ENCODE measurements around the gene NOL3.

The NOL3 gene

DNA sequence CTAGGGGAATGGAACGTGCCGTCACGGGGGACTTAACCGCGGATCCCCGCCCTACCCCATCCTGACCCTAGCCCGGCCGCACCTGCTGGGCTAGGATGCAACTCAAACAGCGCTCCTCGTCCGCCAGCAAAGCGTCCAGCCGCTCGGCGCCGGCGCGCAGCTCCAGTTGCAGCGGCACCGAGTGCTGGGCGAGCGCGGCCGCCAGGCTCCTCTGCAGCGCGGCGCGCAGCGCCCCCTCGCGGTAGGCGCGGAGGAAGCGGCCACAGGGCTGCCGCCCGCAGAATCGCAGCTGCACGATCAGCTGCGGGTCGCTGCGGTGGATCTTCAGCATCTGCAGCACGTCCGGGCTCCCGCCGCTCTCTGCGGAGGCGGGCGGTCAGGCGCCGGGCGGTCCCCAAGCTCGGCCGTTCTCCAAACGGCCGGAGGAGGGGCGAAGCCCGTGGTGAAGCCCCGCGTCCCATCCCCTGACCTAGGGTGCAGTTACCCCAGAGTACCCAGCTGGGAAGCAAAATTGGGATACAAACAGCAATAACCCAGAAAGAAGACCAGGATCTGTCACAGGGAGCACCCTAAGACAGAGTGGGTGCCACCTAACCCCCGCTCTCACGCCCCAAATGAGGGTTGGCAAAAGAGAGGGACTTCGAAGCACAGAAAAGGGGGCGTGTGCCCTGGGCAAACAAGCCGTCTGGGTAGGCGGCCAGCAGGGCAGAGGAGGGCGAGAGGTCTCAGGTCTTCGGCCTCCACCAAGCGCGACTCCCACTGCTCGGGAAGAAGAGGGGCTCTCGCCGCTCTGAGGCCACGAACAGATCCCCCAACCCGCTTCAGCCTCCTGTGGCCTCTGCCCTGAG is 14.8 kb upstream of the NOL3 start:
- peak; percentile 12 for DNase-seq

DNA sequence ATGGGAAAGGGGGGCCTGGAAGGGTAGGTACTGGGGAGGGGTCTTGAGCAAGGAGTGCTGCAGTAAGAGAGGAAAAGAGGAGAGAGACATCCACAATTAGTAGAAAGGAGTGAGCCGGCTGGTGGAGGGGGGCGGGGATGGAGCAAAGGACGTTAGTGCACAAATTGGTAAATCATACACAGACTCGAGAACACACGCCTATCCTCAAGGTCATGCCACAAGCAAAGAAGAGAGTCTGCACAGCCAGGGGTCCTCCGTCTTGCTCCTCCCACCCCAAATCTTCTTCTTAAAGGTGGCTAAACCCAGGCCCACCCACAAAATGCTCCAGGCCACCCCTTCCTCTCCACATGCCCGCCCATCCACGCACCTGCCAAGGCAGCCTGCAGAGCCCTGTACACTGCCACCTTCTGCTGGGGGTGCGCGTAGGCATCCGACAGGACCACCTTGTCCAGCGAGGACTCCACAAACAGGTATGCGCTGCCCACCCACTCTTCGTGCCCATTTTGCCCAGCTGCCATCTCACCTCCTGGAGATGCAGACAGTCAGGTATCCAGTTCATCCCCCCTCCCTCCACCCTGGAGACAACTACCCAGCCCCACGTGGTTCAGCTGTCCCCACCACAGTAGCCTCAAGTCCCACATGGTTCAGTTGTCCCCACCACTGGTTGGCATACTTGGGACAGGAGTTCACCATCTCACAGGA is 14.0 kb upstream of the NOL3 start:
- DNase-seq: no peak

DNA sequence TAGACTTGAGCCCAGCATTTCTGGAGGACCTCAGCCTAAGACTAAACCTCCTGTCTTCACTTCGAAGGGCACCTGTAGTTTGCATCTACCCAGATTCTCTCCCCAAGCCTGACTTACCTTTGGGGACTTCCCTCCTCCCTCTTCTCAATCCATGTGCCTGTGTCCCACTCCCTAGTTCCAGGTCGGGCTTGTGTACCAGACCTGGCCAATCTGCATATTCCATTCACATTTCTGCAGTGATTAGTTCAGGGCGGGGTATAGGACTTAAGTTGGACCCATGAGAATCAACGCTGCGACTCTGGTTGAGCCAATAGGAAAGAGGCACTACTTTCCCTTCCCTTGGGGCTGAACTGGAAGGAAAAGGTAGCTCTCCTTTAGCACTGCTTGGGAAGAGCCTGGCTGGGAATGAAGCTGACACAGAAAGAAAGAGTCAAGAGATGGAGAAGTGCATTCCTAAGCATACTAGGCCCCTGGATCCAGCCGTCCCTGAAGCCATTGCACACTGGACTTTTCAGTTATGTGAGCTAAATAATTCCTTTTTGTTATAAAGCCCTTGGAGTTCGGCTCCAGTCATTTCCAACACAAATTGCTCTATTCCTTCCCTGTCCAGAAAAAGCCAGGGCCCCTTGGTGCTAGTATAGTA is 13.1 kb upstream of the NOL3 start:
- DNase-seq: no peak

DNA sequence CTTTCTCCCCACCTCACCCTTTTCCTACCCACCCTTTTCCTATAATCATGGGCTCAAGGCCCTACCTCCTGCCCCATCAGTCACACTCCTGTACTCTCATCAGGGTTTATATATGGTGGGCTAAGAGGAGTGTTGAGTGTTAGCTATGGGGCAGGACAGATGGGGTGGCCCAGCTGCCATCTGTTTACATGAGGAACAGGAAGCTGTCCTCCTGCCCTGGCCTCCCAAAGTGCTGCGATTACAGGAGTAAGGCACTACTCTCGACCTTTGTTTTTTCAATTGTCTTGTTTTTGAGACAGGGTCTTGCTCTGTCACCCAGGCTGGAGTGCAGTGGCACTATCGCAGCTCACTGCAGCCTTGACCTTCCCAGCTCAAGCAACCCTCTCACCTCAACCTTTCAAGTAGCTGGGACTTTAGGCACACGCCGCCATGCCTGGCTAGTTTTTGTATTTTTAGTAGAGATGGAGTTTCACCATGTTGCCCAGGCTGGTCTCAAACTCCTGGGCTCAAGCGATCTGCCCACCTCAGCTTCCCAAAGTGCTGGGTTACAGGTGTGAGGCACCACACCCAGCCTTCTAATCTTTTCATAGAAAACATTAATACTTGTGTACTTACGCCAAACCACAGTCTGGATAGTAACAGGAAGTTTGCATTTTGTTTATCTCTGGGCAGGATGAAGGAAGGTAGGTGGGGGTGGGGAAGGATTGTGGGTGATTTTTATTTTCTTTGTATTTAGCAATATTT is 12.3 kb upstream of the NOL3 start:
- no peak for DNase-seq

DNA sequence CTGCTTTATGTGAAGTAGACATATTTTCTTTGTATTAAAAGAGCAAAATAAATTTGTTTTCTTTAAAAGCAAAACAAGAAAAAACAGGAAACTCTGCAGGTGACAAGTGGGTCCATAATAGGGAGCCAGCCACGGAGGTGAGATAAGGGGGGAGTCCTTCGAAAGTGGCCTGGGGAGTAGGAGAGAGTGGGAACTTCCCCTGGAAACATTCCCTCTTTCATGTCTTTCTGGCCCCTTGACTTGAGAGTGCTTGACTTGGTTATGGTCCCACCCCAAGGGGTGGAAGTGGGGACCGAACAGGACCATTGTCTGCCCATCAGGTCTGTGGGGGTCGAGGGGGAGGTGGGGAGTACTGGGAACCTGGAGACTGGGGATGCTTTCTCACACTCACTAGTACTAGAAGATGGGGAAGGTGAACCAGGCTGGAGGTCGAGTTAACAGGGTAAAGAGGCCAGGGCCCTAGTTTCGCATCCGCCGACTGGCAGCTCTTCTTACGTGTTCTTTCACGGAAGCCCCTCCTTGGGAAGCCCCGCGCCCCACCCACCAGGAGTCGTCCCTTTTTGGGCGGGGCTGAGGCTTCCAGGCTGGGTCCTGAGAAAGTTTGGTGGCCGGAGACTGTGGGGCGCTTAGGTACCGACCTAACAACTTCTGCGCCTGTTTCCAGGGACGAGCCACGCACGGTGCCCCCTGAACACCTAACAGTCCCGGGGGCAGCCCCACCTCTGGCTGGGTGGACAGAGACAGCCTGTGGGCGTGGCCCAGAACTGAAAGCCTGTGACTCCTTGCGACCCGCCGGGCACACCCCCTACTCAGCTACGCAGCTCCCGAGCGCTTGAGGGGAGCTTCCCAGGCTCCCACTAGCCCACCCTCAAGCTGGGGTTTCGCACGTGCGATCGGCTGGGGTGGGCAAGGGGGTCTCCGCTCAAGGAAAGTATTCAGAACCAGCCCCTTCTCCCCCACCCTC is 11.4 kb upstream of the NOL3 start:
- DNase-seq: no peak

DNA sequence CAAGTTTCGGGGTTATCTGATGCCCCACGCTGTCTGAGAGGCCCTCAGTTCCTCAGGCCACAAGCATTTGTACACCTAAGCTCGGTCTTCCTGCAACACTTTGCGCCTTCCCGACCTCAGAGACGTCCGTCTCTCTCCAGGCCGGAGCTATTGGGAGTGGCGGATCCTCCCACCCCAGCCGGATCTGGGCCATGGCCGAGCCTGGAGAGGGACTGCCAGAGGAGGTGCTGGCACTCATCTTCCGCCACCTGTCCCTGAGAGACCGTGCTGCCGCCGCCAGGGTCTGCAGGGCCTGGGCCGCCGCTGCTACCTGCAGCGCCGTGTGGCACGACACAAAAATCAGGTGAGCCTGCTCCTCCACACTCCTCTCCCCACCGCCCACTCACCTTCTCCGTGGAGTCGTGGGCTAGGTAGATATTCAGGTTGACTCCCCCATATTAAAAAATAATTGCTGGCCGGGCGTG is 8.7 kb upstream of the NOL3 start:
- no peak for DNase-seq

DNA sequence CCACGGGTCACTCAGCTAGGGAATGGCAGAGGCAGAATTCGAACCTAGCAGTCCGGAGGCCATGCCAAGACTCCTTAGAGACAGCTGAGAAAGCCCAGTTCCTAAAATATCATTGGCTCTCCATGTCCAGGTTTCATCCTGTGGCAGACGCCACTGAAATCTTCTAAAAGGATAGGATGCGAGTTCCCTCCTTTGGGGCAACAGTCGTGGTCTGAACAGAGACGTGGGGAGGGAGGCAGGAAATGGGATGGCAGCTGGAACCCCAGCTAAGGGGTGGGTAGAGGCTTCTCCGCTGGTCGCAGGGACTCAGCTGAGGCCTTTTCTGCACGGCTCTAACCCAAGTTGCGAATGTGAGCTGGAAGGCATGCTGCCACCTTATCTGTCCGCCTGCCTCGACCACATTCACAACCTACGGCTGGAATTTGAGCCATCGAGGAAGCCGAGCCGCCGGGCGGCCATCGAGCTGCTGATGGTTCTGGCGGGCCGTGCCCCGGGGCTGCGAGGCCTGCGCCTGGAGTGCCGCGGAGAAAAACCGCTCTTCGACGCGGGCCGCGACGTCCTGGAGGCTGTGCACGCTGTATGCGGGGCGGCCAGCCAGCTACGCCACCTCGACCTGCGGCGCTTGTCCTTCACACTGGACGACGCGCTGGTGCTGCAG is 7.7 kb upstream of the NOL3 start:
- DNase-seq: no peak

DNA sequence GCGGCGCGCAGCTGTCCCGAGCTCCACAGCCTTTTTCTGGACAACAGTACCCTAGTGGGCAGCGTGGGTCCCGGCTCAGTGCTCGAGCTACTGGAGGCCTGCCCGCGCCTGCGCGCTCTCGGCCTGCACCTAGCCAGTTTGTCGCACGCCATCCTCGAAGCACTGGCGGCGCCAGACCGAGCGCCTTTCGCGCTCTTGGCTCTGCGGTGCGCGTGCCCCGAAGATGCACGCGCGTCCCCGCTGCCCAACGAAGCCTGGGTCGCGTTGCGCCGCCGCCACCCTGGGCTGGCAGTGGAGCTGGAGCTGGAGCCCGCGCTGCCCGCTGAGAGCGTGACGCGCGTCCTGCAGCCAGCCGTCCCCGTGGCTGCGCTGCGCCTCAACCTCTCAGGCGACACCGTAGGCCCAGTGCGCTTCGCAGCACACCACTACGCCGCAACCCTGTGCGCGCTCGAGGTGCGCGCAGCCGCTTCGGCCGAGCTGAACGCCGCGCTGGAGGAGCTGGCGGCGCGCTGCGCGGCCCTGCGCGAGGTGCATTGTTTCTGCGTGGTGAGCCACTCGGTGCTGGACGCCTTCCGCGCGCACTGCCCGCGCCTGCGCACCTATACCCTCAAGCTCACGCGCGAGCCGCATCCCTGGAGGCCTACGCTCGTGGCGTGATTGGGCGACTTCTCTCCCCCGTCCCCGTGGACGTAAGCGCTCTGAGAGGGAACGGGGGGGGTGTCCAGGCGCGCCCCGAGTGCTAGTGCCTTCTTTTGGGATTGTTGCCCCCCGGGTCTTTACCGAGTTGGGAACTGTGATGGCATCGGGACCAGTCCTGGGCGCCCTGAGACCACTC is 7.0 kb upstream of the NOL3 start:
- DNase-seq: peak; percentile 39

DNA sequence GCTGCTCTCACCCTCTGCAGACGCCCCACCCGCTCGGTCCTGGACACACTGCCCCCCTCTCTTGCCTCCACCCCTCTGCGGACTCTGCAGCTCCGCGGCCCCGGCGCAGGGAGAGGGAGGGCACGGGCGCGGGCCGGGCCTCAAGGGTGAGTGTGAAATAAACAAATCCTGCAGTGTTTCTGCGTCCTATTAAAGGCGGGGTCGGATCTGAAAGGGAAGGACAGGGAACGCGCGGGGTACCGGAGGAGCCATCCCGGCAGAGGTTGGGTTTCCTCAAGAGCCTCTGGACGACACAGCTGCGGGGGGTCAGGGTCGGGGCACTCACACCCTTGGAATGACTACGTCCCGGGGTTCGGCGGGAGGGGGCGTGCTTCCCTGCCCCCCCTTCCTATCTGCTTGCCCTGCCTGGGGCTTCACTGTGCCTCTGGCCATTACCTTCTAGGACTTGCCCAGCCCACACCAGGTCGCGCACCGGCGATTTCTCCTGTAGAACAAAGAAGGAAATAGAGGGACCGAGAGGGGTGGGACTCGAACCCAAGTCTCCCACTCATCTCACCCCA is 6.3 kb upstream of the NOL3 start:
- no peak for DNase-seq

DNA sequence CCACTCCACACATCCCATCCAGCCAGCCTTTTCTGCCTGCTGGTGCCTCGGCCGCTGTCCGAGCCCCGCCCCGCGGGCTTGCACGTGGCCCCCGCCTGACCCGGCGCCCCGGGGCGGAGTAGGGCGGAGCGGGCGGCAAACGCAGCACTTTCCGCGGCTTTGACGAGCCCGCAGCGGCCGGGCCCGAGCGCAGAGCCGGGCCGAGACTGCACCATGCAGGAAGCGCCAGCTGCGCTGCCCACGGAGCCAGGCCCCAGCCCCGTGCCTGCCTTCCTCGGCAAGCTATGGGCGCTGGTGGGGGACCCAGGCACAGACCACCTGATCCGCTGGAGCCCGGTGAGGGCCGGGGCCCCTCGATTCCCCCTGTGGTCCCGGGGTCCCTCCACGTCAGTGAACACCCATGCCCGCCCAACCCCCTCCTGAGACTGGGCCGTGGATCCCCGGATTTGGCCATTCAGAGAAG is 5.7 kb upstream of the NOL3 start, which contains the start of gene HSF4:
Gene HSF4 (plus strand): TSS at position 147 of the 463 bp plus-strand sequence. CDS start 67 bp downstream, at position 214.
- no peak for DNase-seq

DNA sequence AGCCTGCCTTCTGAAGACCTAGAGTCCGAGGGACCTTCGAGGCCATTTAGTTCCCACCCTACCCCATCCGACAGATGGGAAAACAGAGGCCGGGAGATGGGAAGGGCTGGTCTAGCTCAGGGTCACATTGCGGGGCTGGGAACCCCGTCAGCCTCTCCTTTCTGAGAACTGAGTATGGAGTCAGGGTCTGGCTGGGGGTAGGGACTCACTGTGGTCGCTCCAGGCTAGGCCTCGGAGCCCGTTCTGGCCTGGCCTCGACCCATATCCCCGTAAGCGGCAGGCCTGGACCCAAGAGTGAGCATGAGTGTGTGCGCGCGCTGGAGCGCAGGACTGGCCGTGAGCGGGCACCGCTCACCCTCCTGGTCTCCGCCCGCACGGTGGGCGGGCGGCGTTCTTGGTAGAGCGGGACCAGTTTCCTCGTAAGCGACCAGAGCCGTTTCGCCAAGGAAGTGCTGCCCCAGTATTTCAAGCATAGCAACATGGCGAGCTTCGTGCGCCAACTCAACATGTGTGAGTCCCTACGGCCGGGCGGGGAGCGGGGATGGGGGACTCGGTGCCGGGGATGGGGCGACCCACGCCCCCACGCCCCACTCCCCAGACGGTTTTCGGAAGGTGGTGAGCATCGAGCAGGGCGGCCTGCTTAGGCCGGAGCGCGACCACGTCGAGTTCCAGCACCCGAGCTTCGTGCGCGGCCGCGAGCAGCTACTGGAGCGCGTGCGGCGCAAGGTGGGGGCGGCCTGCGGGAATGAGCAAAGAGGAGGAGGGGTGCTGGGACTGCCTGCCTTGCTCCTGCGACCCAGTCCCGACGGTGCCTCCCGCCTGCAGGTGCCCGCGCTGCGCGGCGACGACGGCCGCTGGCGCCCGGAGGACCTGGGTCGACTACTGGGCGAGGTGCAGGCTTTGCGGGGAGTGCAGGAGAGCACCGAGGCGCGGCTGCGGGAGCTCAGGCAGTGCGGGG is 4.9 kb upstream of the NOL3 start:
- DNase-seq: no peak

DNA sequence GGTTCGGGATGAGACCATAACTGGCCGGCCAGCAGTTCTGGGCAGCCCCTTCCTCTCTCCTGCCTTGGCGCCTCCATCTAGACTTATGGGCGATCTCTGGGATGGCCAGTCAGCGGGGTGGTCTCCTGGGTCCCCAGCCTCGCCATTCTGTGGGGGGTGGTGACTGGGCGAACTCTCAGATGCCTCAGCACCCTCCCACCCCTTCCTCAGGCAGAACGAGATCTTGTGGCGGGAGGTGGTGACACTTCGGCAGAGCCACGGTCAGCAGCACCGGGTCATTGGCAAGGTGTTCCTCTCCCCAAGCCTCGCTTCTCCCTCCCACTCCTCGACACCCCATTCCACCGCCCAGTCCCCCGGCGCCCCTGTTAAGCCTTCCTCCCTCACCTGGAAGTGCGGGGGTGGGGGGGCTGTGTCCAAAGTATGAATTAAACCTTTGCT is 4.2 kb upstream of the NOL3 start:
- DNase-seq: no peak

DNA sequence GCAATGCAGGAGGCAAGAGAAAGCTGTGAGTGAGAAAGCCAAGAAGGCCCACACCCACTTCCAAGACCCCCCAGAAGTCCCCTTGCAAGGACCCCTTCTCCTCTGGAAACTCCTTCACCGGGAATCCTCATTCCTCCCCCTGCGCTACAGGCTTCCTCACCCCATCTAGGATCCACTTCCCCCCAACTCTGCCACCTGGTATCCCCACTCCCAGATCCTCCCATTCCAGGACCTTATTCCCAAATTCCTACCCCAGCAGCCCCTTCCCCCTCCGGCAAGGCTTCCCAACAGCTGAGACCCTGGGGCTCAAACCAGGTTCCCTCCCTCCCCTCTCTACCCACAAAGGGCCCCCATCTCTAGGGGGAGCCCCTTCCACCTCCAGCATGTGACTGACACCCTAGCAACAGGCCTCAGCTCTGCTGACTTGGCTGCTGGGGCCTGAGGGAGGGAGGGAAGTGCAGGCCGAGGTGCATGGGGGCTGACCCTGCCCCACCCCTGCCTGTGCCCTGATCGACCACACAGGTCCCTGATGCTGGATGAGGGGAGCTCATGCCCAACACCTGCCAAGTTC is 3.7 kb upstream of the NOL3 start:
- no peak for DNase-seq

DNA sequence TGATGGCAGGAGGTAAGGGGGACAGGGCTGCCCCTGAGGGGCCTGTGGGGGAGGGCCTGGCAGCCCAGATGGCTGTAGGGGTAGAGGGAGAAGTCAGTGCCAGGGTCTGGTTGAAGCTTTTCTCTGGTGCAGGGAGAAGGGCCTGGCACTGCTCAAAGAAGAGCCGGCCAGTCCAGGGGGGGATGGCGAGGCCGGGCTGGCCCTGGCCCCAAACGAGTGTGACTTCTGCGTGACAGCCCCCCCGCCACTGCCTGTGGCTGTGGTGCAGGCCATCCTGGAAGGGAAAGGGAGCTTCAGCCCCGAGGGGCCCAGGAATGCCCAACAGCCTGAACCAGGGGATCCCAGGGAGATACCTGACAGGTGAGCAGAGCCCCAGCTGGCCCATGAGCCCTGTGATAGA is 2.8 kb upstream of the NOL3 start:
- DNase-seq: no peak

DNA sequence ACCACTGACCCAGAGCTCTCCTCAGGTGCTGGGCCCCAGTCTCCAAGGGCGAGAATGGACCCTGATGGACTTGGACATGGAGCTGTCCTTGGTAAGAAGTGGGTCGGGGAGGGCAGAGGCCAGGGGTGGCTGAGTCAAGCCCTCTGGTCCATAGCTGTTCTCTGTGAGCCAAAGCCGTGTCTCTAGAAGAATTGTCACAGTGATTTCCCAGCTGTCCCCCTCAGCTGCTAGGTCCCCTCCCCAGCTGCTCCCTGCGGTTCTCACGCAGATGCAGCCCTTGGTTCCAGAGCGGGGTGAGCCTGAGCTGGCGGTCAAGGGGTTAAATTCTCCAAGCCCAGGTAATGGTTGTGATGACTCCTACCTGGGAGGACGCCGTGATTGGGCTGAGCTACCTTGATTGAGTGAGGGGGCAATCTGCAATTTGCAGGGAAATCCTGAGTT is 1.3 kb upstream of the NOL3 start:
- no peak for DNase-seq

DNA sequence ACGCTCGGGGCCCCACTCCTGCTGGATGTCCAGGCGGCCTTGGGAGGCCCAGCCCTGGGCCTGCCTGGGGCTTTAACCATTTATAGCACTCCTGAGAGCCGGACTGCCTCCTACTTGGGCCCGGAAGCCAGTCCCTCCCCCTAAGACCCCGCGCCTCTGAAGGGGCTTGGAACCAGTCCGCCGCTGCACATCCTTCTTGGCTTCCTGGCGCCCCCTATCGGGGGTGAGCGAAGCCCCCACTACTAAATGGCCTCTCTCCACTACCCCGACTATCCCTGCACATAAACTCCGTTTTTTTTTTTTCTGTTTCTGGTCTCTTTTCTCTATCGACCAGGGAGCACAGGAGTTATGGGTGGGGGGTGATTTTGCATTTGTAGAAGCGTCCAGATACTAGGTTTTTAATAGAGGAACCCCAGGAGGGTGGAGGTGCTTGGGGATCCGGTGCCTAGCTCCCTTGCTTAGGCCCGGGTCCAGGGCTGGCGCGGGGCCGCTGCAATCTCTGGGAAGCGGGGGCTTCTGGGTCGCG is 633 bp upstream of the NOL3 start:
- DNase-seq: no peak

DNA sequence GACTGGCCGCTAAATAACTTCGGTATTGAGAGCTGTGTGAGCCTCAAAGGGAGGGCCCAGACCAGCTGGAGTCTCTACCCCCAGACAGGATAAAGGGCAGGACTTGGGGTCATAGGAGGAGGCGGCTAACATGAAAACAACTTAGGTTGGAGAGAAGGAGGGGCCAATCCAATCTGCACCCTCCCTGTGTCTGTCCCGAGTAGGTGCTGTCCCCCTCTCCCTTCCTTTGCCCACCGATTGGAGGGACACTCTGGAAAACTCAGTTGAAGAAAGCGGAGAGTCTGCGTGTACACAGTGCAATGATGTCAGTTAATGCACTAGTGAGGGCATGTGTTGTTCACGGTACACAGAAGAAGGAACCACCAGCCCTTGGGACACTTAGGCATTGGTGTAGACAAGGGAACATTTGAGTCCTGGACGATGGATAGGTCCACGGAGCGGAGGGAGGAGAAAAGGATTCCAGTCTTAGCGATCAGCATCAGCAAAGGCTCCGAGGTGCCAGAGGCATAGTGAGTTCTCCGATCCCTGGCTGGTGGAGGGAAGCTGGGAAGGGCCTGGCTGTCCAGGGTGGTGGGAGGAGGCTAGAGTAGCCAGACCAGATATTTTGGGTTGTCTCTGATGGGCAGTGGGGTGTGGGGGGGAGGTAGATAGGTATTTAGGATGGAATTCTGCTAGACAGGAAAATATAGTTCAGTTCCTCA is 761 bp downstream of the NOL3 start:
- no peak for DNase-seq
